HG03342 (cell line): ENCODE measurements around the gene FRYL.

Experiments used
- ATAC-seq: cut with Tn5 transposase; IDR thresholded peaks from one replicate; pipeline ENCODE4 v1.9.1; 2021; ENCODE audit warnings: mild to moderate bottlenecking, moderate library complexity; ENCODE audit not compliant: unreplicated experiment

Gene FRYL

GRCh38 chr4:48633657-48634056 is 146.4 kb downstream of the FRYL start:
- no peak for ATAC-seq

GRCh38 chr4:48629458-48629857 is 150.6 kb downstream of the FRYL start:
- ATAC-seq, result no peak

GRCh38 chr4:48623182-48623780 is 156.8 kb downstream of the FRYL start:
- ATAC-seq, result no peak

- no peak for ATAC-seq
These were observed 159.2 kb downstream of the FRYL start for GRCh38 chr4:48620831-48621230.

GRCh38 chr4:48620093-48620492 is 160.0 kb downstream of the FRYL start:
- ATAC-seq, result no peak

GRCh38 chr4:48604527-48604926 is 175.6 kb downstream of the FRYL start:
- no peak for ATAC-seq

GRCh38 chr4:48604041-48604440 is 176.0 kb downstream of the FRYL start:
- ATAC-seq, result no peak

GRCh38 chr4:48603366-48604003 is 176.6 kb downstream of the FRYL start:
- ATAC-seq, result no peak

- ATAC-seq, result no peak
These were observed 177.3 kb downstream of the FRYL start for GRCh38 chr4:48602763-48603162.

- no peak for ATAC-seq
These were observed 177.9 kb downstream of the FRYL start for GRCh38 chr4:48602222-48602621.

- no peak for ATAC-seq
These were observed 183.7 kb downstream of the FRYL start for GRCh38 chr4:48596336-48596735.

GRCh38 chr4:48594180-48594579 is 185.9 kb downstream of the FRYL start:
- ATAC-seq, result no peak

GRCh38 chr4:48591372-48591771 is 188.7 kb downstream of the FRYL start:
- no peak for ATAC-seq

GRCh38 chr4:48590884-48591283 is 189.2 kb downstream of the FRYL start:
- ATAC-seq, result no peak

GRCh38 chr4:48589098-48589445 is 191.0 kb downstream of the FRYL start:
- no peak for ATAC-seq

- no peak for ATAC-seq
These were observed 191.6 kb downstream of the FRYL start for GRCh38 chr4:48588230-48589097.

GRCh38 chr4:48585401-48585800 is 194.7 kb downstream of the FRYL start:
- ATAC-seq, result no peak

- ATAC-seq, result peak; percentile 81
These were observed 201.7 kb downstream of the FRYL start for GRCh38 chr4:48578132-48578968.

- no peak for ATAC-seq
These were observed 204.1 kb downstream of the FRYL start for GRCh38 chr4:48575964-48576363.

GRCh38 chr4:48571471-48571870 is 208.6 kb downstream of the FRYL start:
- no peak for ATAC-seq

GRCh38 chr4:48570646-48571220 is 209.3 kb downstream of the FRYL start:
- ATAC-seq, result no peak
